ENCODE results near the gene AFAP1L1. TPM values are rescaled to one million over a fixed set of nuclear protein-coding genes. Genes with fewer than 3 reads are reported as not detected.

AFAP1L1 gene
- 5.9 TPM for total RNA-seq

DNA sequence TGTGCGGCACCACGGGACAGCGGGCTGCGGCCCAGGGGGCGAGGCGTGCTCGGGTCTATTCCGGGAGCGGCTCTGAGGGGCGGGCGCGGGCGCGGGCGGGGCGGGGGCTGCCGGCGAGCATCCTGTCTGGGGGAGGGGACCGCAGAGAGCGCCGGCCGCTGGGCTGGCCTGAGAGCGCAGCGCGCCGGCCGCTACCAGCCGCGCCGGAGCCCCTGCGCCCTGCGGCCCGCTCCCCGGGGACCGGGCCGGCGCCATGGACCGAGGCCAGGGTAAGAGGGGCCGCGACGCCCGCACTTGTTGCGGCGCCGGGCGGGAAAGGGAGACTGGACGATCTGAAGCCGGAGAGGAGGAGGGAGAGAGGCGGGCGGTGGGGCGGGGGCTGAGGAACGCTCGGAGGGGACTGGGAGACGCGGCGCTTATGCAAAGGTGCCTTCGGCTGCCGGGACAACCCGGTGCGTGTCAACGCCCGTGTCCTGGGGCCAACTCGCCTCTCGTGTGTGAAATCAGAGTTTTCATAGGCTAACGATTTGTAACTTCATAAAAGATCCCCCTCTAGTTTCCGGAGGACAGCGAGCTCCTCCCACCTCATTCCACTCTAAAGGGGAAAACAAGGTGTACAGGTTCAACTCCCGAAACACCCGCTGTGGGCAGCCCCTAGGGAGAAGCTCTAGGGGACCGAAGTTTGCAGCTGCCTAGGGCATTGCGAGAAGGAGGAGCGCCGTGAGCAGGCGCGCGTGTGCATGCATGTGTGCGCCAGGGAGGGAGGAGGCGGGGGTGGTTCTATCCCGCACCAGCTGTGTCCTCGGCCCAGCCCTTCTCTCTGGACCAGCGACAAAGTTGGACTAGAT lies at the start of gene AFAP1L1:
AFAP1L1 (plus strand) TSS at position 144 of the 848 bp plus-strand sequence; CDS start at position 254, 110 bp downstream.

DNA sequence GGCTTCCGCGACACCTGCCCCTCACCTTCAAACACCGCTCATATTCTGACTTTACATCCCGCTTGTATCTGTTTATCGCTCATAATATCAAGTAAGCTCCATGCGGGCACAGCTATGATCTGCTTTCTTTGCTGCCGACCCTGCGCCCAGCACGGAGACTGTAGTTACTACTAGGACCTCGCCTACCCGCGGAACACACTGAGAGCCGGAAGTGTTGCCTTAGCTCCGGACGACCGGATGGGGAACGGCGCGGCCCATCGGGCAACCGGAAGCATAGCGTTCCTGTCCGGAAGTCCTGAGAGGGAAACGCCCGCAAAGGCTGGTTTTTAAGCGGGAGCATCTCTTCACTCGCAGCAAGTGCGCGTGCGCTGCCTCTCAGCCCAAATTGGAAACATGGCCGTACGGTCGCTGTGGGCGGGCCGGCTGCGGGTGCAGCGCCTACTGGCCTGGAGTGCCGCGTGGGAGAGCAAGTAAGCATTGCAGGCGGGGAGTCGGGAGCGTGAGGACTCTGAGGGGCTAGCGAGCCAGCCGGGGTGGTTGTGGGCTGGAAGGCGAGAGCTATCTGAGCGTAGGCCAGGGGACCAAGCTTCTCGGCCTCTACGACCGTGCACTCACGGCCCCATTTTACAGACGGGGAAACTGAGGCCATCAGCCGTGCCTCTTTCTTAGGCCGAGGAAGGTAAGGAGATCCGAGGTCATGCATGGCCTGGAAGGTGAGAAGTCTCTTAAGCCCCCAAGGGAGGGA lies 73.7 kb downstream of the AFAP1L1 start, which contains the start of gene GRPEL2:
GRPEL2 (plus strand) TSS at position 353 of the 745 bp plus-strand sequence; CDS start at position 394, 41 bp downstream.

GRCh38 chr5:149357370-149358293 lies 86.0 kb downstream of the AFAP1L1 start, which contains the start of gene PCYOX1L:
TSS of gene PCYOX1L (plus strand) at chr5:149358046. CDS start at chr5:149358069, 23 bp downstream.

GRCh38 chr5:149379177-149379761 lies 107.6 kb downstream of the AFAP1L1 start, which contains the start of gene IL17B:
TSS of gene IL17B (minus strand) at chr5:149379292. CDS start at chr5:149379225, 67 bp downstream.

Other genes starting within 250 kb of the AFAP1L1 start
- 1.6 TPM for gene SH3TC2, start 208.8 kb upstream of the AFAP1L1 start, total RNA-seq
- gene ABLIM3, start 130.4 kb upstream of the AFAP1L1 start, total RNA-seq, result 19.4 TPM
- gene GRPEL2, start 73.6 kb downstream of the AFAP1L1 start, total RNA-seq, result 33.8 TPM
- 13.1 TPM for gene PCYOX1L, start 86.2 kb downstream of the AFAP1L1 start, total RNA-seq
- not detected for gene IL17B, start 107.4 kb downstream of the AFAP1L1 start, total RNA-seq

Measured in parietal lobe (tissue), 1 donor.